Stimulated activated CD4-positive, alpha-beta T cell treated with anti-CD3 and anti-CD28 coated beads, Interleukin-12 subunit alpha, Interleukin-12 subunit beta, amount 100 ng/mL, for 24 hours (primary cell): ENCODE data around the gene PDHA1.

Source experiments
- DNase-seq, 2 experiments: peaks; one replicate each; pipeline ENCODE4 v3.0.0-alpha.2; 2020; ENCODE audit warnings: low read depth in 2 of 2

PDHA1 gene

GRCh38 chrX:19375546-19375945, 31.8 kb downstream of the PDHA1 start:
- no peak for DNase-seq

DNA sequence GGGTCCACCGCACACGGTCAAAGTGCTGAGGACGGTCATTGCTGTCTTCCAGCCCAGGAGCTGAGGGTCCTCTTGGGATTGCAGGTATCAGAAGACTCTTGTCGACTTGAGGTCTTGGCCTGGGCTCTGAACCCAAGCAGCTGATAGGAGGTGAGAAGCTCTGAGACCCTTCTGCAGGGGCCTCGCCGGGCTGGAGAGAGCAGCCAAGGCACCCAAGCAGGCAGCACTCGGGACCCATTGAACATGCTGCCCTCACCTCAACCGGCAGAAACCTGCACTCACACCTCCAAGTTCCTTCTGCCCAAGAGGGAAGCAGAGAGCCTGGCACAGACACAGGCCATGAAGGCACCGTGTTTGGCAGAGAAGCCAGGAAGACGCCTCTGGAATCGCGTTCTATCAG, 34.1 kb downstream of the PDHA1 start:
- no peak for DNase-seq

- no peak for DNase-seq
Measured at GRCh38 chrX:19381326-19381725, 37.6 kb downstream of the PDHA1 start.

DNA sequence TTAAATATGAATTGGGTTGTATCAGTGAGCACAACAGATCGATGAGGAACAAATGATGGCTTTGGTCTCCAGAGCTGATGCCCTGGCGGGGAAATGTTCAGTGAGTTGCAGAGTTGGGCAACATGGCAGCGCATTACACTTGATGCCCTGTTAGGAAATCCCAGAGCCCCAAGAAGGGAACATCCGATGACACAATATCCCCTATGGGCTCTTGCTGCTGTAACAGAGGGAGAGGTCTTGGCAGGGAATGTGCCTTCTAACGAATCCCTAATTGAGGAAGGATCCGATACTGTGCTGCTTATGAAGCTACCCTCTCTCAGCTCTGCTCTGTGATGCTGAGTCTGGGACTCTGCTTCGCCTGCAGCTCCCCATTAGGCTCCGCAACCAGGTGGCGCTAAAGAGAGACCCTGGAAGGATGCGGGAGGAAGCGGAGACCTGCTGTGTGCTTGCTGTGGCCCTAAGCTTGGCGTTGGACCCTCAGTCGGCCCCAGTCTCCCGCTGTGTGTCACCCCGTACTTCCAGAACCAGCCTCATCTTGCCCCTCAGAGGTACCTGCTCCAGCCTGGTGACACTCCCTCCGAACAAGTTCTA, 38.9 kb downstream of the PDHA1 start:
- DNase-seq, result peak; percentile 9 to 43

DNA sequence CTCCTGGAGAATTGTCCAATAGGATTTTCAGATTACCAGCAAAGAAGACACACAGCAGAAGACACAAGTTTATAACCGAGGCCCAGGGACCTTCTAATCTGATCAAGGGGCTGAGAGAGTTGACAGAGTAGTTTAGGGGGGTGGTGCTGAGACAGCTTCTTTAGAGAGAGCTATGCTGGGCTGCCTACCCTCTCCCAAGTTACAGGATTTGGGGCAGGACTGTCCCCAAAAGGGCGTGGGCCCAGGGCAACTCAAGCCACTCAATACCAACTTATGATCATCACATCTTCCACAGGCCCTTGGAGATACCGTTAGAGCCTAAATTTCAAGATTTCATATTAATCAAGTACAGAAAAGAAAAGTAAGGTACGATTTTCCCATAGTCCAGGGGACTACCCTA, 43.0 kb downstream of the PDHA1 start:
- no peak for DNase-seq

DNA sequence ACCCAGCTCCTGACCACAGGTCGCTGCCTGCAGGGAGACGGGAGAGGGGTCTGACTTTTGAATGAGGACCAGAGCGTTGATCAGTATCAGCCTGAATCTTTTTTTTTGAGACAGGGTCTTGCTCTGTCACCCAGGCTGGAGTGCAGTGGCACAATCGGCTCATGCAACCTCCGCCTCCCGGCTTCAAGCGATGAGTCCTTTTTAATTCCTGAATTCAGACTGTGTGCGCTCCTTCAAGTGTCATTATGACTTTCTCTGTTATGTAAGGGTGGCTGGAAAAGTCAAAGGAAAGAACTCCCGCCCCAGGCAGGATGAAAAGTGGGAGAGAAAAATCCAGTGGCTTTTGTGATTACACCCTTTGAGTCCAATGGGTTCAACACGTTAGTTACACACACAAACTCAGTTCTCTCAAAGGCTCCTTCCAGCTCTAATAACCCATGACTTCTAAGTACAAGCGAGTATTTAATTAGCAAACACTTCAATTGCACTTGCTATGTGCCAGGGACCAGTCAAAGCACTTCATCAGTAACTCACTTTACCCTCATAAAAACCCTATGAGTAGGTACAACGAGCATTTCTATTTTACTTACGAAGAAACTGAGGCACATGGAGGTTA, 44.4 kb downstream of the PDHA1 start:
- DNase-seq, result no peak

DNA sequence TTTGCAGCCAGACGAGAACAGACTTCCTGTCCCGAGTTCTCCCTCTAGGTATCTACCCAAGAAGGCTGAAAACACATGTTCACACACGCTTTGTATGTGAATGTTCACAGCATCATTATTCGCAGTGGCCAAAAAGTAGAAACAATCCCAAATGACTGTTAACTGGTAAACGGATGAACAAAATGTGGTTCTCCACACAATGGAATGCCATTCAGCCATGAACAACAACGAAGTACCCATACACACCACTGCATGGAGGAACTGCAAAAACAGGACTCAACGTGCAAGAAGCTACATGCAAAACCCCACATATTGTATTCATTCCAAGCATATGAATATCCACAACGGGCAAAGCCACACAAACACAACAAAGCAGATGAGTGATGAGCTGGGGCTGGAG, 45.0 kb downstream of the PDHA1 start:
- no peak for DNase-seq

DNA sequence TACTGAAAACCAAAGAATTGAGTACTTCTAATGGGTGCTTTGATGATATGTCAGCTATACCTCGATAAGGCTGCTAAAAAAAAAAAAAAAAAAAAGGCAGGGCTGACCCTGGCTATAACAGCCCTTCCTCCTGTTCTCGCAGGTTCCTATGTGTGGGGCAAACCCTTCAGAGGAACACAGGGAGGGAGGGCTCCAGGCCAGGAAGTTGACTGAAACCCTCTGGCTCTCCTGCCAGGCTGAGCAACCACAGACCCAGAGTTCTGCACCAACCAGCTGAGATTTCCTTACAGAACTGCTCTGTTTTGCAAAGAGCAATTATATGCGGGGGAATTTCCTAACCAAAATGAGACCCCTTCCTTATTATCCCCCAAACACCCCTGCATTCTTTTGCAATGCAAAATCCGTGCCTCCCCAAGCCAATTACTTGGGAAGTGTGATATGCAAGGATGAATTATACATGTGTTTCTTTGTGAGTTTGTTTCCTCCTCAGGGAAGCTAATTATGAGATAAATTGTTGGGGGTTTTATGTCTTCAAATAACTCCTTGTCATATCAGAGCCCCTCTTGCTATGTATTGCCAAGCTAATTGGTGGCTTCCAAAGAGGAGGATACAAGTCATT, 45.6 kb downstream of the PDHA1 start:
- no peak for DNase-seq

DNA sequence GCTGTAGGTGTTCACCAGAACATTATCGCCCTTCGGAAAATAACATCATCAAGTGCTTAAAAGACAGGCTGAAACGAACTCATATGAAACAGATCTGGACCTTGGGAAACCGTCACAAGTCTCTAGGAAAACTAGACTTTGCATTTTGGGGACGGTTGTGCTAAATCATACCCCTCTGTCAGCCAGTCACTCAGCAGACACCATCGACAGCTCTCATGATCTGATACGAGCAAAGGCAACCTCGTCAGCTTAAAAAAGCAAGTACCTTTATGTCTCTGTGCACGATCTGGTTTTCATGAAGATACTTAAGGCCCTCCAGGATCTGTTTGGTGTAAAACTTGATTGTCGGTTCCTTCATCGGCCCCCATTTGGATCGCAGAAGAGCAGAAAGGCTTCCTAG, 48.4 kb downstream of the PDHA1 start:
- DNase-seq, result no peak

- no peak for DNase-seq
Measured at GRCh38 chrX:19392703-19393102, 49.0 kb downstream of the PDHA1 start.

DNA sequence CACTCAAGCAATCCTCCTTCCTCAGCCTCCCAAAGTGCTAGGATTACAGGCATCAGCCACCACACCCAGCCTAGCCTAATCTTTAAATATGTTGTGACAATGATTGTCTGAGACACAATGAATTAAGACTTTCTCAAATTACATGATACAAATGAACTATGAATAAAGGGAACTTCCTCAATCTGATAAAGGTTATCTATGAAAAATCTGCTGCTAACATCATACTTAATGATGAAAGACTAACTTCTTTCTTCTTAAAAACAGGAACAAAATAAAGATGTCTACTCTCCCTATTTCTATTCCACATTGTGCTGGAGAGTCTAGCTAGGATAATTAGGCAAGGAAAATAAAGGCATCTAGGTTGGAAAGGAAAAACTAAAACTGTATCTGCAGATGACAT, 60.0 kb downstream of the PDHA1 start:
- DNase-seq, result no peak

- no peak for DNase-seq
Measured at GRCh38 chrX:19410259-19410658, 66.5 kb downstream of the PDHA1 start.
